ENCODE data around the gene PSG7. TPM values are rescaled to one million over a fixed set of nuclear protein-coding genes. Genes with fewer than 3 reads are reported as not detected.
"Not testable (repeated sequence)": the region's sequence is repeated elsewhere in the genome, so short reads cannot be mapped to it uniquely, and the experiment has no call there.

The PSG7 gene
- polyA plus RNA-seq, 1 of the 3 experiments (the other 2 are of a cell fraction): 0.05 TPM

GRCh38 chr19:42911731-42912130, 25.3 kb downstream of the PSG7 start:
- H3K9me3 ChIP-seq; H3K4me2 ChIP-seq; H3K79me2 ChIP-seq (ENCODE audit: insufficient read depth); DNase-seq; H3K27ac ChIP-seq (ENCODE audit: low read depth in 2 of 2, low read length in 1 of 2); H4K20me1 ChIP-seq (ENCODE audit: insufficient read depth); CTCF ChIA-PET; POLR2A ChIA-PET; H3K9ac ChIP-seq; H3K36me3 ChIP-seq (replicated peaks in 1 of 2; ENCODE audit: control insufficient read depth in 1 of 2, insufficient read depth in 2 of 2, low read length in 1 of 2); H3F3A ChIP-seq (replicated peaks; ENCODE audit: insufficient read depth); H3K9me2 ChIP-seq; H3K27me3 ChIP-seq (ENCODE audit: insufficient read depth); H3K4me1 ChIP-seq (ENCODE audit: control insufficient read depth in 1 of 2, insufficient read depth in 2 of 2, low read depth in 1 of 2, low read length in 1 of 2); H2AFZ ChIP-seq (ENCODE audit: low read depth); H3K4me3 ChIP-seq (ENCODE audit: low read depth in 2 of 2, low read length in 1 of 2): not testable (repeated sequence)
- 42% methylated on average over 5 of the region's 5 CpGs for WGBS (ENCODE audit: low lambda C conversion rate)

GRCh38 chr19:42906162-42906561, 30.8 kb downstream of the PSG7 start:
- H3K36me3 ChIP-seq (replicated peaks in 1 of 2; ENCODE audit: control insufficient read depth in 1 of 2, insufficient read depth in 2 of 2, low read length in 1 of 2); H2AFZ ChIP-seq (ENCODE audit: low read depth); H3F3A ChIP-seq (replicated peaks; ENCODE audit: insufficient read depth); H4K20me1 ChIP-seq (ENCODE audit: insufficient read depth); DNase-seq; H3K4me2 ChIP-seq; H3K9ac ChIP-seq; H3K4me3 ChIP-seq (ENCODE audit: low read depth in 2 of 2, low read length in 1 of 2); H3K4me1 ChIP-seq (ENCODE audit: control insufficient read depth in 1 of 2, insufficient read depth in 2 of 2, low read depth in 1 of 2, low read length in 1 of 2); H3K27ac ChIP-seq (ENCODE audit: low read depth in 2 of 2, low read length in 1 of 2); POLR2A ChIA-PET; H3K79me2 ChIP-seq (ENCODE audit: insufficient read depth); H3K9me3 ChIP-seq; CTCF ChIA-PET; H3K9me2 ChIP-seq; H3K27me3 ChIP-seq (ENCODE audit: insufficient read depth): not testable (repeated sequence)
- 21% methylated on average over 5 of the region's 5 CpGs for WGBS (ENCODE audit: low lambda C conversion rate)

- H3K4me3 ChIP-seq (ENCODE audit: low read depth in 2 of 2, low read length in 1 of 2); H3K9me3 ChIP-seq; H3K9ac ChIP-seq; DNase-seq; H2AFZ ChIP-seq (ENCODE audit: low read depth); H3K27me3 ChIP-seq (ENCODE audit: insufficient read depth); H3K4me1 ChIP-seq (ENCODE audit: control insufficient read depth in 1 of 2, insufficient read depth in 2 of 2, low read depth in 1 of 2, low read length in 1 of 2); POLR2A ChIA-PET; H3K9me2 ChIP-seq; H3K4me2 ChIP-seq; H3F3A ChIP-seq (replicated peaks; ENCODE audit: insufficient read depth); H3K79me2 ChIP-seq (ENCODE audit: insufficient read depth); H4K20me1 ChIP-seq (ENCODE audit: insufficient read depth); H3K27ac ChIP-seq (ENCODE audit: low read depth in 2 of 2, low read length in 1 of 2); H3K36me3 ChIP-seq (replicated peaks in 1 of 2; ENCODE audit: control insufficient read depth in 1 of 2, insufficient read depth in 2 of 2, low read length in 1 of 2): not testable (repeated sequence)
- TF ChIP-seq, protein P1, sequence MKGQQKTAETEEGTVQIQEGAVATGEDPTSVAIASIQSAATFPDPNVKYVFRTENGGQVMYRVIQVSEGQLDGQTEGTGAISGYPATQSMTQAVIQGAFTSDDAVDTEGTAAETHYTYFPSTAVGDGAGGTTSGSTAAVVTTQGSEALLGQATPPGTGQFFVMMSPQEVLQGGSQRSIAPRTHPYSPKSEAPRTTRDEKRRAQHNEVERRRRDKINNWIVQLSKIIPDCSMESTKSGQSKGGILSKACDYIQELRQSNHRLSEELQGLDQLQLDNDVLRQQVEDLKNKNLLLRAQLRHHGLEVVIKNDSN (IDR thresholded peaks at IDR 0.05; ENCODE audit: borderline replicate concordance, low read depth): peak; percentile 47; the same call in 1 of the 2 replicates
- CTCF ChIA-PET: interaction anchor here (1.7 kb wide), 1 partner anchor 15 kb away, joined by 5 read pairs; no protein-coding TSS in a partner anchor
- WGBS (ENCODE audit: low lambda C conversion rate): 35% methylated on average over 4 of the region's 4 CpGs
Measured at GRCh38 chr19:42900561-42900960, 36.4 kb downstream of the PSG7 start.

GRCh38 chr19:42899674-42900073, 37.3 kb downstream of the PSG7 start:
- POLR2A ChIA-PET; H3K27me3 ChIP-seq (ENCODE audit: insufficient read depth); H3K36me3 ChIP-seq (replicated peaks in 1 of 2; ENCODE audit: control insufficient read depth in 1 of 2, insufficient read depth in 2 of 2, low read length in 1 of 2); H3K4me3 ChIP-seq (ENCODE audit: low read depth in 2 of 2, low read length in 1 of 2); H3K4me2 ChIP-seq; H3K9me2 ChIP-seq; H3K79me2 ChIP-seq (ENCODE audit: insufficient read depth); H3K9ac ChIP-seq; H3F3A ChIP-seq (replicated peaks; ENCODE audit: insufficient read depth); H4K20me1 ChIP-seq (ENCODE audit: insufficient read depth); DNase-seq; H3K9me3 ChIP-seq; H3K4me1 ChIP-seq (ENCODE audit: control insufficient read depth in 1 of 2, insufficient read depth in 2 of 2, low read depth in 1 of 2, low read length in 1 of 2); H2AFZ ChIP-seq (ENCODE audit: low read depth); H3K27ac ChIP-seq (ENCODE audit: low read depth in 2 of 2, low read length in 1 of 2): not testable (repeated sequence)
- CTCF ChIA-PET: interaction anchor here (1.7 kb wide), 1 partner anchor 14 kb away, joined by 5 read pairs; no protein-coding TSS in a partner anchor
- WGBS (ENCODE audit: low lambda C conversion rate): 31% methylated on average over 10 of the region's 12 CpGs

DNA sequence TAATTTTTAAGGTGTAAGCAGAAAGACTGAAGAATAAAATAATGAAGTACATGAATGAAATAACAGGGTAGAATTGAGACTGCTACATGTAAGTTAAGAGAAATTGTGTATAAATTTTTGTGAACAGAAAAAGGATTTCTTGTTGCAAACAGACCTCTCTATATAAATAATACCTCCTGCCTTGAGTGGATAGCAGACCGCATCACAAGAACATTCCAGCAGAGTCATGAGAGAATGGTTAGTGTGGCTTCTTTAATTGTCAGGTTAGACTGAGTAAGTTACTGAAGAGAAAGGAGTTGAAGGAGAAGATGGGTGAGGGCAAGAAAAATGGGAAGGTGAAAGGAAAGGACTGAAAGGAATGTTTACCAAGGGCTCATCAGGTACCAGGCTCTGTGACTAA, 37.9 kb downstream of the PSG7 start:
- H3K9me3 ChIP-seq; H2AFZ ChIP-seq (ENCODE audit: low read depth); H3K27me3 ChIP-seq (ENCODE audit: insufficient read depth); H3K4me1 ChIP-seq (ENCODE audit: control insufficient read depth in 1 of 2, insufficient read depth in 2 of 2, low read depth in 1 of 2, low read length in 1 of 2); DNase-seq; H3K4me3 ChIP-seq (ENCODE audit: low read depth in 2 of 2, low read length in 1 of 2); H3K27ac ChIP-seq (ENCODE audit: low read depth in 2 of 2, low read length in 1 of 2); H3F3A ChIP-seq (replicated peaks; ENCODE audit: insufficient read depth); H3K4me2 ChIP-seq; POLR2A ChIA-PET; H4K20me1 ChIP-seq (ENCODE audit: insufficient read depth); H3K79me2 ChIP-seq (ENCODE audit: insufficient read depth); H3K36me3 ChIP-seq (replicated peaks in 1 of 2; ENCODE audit: control insufficient read depth in 1 of 2, insufficient read depth in 2 of 2, low read length in 1 of 2); CTCF ChIA-PET; H3K9me2 ChIP-seq; H3K9ac ChIP-seq: not testable (repeated sequence)
- WGBS (ENCODE audit: low lambda C conversion rate): 32% methylated on average over 1 of the region's 1 CpG

DNA sequence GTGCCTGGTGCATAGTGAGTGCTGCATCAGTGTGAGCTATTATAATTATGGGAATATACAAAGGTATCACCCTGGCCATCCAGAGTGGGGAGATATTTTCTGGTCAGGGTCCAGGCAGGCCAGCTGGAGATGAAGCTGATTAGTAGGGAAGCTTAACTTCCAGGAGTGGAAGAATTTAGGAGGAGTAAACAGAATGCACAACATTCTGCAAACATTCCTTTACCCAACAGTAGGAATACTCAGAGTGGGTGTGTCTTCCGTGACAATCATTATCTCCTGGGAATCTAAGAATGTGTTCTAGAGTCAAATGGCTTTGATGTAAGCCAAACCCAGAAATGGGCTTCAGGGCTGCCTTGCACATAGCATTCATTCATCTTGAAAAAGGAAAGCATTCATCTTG, 38.4 kb downstream of the PSG7 start:
- H2AFZ ChIP-seq (ENCODE audit: low read depth); H3F3A ChIP-seq (replicated peaks; ENCODE audit: insufficient read depth); H3K27me3 ChIP-seq (ENCODE audit: insufficient read depth); H3K9me2 ChIP-seq; H3K36me3 ChIP-seq (replicated peaks in 1 of 2; ENCODE audit: control insufficient read depth in 1 of 2, insufficient read depth in 2 of 2, low read length in 1 of 2); DNase-seq; H3K79me2 ChIP-seq (ENCODE audit: insufficient read depth); H3K9me3 ChIP-seq; H3K4me1 ChIP-seq (ENCODE audit: control insufficient read depth in 1 of 2, insufficient read depth in 2 of 2, low read depth in 1 of 2, low read length in 1 of 2); POLR2A ChIA-PET; CTCF ChIA-PET; H3K4me3 ChIP-seq (ENCODE audit: low read depth in 2 of 2, low read length in 1 of 2); H4K20me1 ChIP-seq (ENCODE audit: insufficient read depth); H3K4me2 ChIP-seq; H3K9ac ChIP-seq; H3K27ac ChIP-seq (ENCODE audit: low read depth in 2 of 2, low read length in 1 of 2): not testable (repeated sequence)
- WGBS (ENCODE audit: low lambda C conversion rate): 12% methylated on average over 1 of the region's 1 CpG

All from SK-N-SH (cell line).